Measurements from ENCODE around the gene BTBD17.

- TF ChIP-seq CTCF (IDR thresholded peaks at IDR 0.05): no peak
- TF ChIP-seq POLR2A (IDR thresholded peaks at IDR 0.05): no peak
Observed at GRCh38 chr17:74362810-74363498, 1.3 kb upstream of the BTBD17 start.
